GM21576 (cell line): Measurements from ENCODE around the gene TPD52L2.
A peak's percentile ranks its signal among the peaks of the same experiment; 100 is the strongest.

Source experiments
- ATAC-seq: cut with Tn5 transposase; IDR thresholded peaks from one replicate; pipeline ENCODE4 v1.9.1; 2021; ENCODE audit warnings: mild to moderate bottlenecking, moderate library complexity; ENCODE audit not compliant: unreplicated experiment

TPD52L2 gene

DNA sequence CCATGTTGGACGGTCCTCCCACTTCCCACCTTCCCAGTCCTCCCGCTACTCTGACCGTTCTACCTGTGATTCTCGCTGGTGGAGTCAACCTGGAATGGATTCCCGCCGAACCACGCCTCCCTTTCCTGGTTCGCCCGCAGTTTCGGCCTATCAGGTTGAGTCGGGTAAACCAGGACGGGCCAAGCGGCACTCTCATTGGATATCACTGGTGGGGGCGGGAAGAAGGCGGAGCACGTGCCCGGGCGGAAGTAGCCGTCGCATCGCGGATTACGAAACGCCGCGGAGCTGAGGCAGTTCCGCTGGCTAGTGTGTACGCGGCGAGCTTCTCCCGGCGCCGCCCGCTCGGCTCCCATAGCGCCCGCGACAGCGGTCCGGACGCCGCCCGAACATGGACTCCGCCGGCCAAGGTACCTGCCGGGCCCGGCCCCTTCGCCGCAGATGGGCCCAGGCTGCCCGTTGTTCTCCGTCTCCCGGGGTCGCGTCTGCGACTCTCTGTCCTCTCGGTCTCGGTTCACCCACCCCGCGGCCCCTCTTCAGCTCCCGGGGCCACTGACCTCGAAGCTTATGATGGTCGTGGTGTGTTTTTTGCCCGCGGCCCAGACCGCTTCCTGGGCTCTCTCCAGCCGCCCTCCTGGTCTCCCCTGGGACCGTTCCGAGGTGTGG, at the start of gene TPD52L2:
TPD52L2 (plus strand) TSS at position 293 of the 663 bp plus-strand sequence; CDS start at position 389, 96 bp downstream.
- ATAC-seq, result peak; percentile 65

DNA sequence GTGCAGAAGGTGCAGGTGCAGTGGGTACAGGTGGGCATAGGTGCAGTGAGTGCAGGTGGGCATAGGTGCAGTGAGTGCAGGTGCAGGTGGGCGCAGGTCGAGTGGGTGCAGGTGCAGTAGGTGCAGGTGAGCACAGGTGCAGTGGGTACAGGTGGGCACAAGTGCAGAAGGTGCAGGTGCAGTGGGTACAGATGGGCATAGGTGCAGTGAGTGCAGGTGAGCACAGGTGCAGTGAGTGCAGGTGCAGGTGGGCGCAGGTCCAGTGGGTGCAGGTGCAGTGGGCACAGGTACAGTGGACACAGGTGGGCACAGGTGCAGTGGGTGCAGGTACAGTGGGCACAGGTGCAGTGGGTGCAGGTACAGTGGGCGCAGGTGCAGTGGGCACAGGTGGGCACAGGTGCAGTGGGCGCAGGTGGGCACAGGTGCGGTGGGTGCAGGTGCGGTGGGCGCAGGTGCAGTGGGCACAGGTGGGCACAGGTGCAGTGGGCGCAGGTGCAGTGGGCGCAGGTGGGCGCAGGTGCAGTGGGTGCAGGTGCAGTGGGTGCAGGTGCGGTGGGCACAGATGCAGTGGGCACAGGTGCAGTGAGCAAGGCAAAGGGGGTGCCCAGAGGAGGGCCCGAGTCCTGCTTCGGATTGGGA, 49.3 kb upstream of the TPD52L2 start:
- ATAC-seq, result no peak

DNA sequence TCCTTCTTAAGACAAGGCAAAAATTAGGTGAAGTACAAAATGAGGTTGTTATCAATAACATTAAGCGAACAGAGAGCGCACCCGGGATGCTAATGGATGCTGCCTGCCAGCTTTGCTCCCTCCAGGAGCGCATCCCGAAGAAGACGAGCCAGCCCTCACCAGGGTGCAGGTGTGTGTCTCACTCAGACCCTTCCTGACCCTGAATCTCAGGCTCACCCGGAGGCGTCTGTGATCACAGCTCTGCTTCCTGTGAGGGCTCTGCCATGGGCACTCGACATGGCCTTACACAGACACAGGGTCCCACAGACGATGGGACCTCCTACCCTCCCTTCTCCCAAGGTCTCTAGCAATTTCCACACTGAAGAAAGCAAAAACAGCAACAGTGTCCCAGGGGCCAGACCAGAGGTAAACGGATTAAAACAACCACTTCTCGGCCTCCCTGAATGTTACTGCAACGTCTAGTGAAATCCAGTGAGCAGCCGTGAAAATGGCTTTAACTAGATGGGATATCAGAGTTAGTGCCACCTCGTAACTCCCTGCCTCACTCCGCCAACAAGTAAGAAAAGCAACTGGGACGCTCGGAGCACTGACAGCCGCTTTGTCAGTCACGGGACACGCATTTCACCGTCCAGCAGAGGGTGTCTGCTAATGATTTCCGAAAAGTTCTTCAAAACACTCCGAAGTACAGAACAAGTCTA, 45.7 kb upstream of the TPD52L2 start:
- ATAC-seq, result no peak

DNA sequence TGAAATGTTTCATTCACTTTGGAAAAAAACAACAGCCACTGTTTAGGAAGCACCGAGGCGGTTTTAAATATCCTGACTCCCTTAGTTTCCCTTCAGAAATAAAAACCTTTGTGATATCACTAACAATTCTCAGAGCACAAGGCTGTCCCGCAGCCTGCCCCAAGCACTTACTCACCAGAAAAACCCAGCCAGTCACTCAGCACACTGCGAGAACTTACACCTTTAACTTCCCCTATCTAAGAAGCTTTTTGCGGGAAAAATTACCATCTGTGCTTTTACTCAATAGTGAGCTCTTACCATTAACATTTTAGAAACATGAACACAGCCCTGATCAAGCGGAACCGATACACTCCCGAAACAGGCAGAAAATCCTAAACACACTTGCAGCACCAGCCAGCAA, 43.3 kb upstream of the TPD52L2 start:
- ATAC-seq, result no peak

DNA sequence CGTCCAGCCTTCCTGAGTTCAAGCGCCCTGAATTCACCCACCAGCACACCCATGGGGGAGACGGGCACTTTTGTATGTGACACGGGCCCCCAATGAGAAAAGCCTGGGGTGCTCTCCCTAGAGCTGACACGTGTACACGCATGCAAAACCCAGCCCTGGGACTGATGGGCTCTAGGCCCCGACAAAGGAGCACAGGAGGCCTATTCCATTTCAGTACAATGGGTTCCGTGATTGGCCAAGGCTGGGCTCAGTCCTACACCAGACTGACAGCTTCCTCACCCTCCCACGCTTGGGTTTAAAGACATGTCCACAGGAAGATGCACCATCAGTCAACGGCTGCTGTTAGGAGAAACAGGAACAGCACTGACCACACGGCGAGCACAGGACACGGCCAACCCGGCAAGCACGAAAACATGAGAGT, 42.8 kb upstream of the TPD52L2 start:
- no peak for ATAC-seq

DNA sequence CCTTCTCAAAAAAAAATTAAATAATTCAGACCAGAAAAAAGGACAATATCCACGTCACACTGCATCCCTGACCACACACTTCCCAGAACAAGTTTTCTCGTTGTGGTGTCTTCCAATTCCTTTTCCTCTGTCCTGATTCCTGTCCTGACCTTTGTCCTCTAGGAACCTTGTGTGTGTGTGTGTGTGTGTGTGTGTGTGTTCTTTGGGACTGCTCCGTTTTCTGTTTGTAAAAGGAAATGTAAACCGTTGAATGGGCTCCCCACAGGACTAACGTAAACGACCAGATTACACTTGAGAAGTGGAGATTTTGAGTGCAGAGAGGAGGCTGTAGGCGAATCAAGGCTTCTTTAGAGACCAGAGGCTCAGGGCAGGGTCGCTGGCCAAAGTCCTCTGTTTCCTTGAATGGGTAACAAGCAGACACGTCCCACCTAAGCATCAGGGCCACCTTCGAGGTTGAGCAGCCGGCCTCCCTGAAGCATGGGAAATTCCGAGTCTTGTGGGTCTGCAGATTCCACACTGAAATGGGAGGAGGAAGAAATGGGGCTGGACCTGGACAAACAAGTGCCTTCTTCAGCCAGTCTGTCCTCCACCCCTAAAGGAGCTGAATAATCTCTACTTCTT, 41.3 kb upstream of the TPD52L2 start:
- ATAC-seq, result no peak

DNA sequence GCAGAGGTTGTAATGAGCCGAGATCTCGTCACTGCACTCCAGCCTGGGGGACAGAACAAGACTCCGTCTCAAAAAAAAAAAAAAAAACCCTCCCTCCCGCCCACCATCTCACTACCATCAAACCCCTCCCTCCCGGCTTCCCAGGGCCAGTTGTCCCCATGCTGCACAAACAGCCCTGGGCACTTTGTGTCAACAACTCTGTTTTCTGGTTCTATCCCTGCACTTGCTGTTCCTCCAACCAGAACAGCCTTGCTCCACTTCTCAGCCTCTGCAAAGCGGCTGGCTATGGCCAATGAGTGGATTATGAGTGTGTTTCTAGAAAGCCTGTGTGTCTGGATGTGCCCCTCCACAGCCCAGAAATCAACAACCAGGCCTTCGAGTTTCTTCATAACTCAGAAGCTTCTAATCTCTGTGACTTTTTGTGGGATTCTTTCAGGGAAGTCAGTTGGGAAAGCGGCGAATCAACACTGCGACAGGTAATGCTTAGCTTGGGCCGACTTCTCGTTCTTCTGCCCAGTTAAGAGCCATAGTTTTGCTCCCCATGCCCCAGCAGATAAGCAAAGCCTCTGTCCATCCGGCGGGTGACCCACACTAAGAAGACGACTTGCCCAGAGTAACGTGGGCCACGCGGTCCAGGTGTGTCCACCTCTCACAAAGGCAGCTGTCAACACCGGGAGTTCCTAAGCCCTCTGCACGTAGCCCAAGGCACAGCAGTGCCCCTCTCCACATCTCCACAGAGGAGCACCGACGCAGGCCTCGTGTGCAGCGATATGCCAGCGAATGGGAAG, 39.5 kb upstream of the TPD52L2 start:
- ATAC-seq, result no peak

DNA sequence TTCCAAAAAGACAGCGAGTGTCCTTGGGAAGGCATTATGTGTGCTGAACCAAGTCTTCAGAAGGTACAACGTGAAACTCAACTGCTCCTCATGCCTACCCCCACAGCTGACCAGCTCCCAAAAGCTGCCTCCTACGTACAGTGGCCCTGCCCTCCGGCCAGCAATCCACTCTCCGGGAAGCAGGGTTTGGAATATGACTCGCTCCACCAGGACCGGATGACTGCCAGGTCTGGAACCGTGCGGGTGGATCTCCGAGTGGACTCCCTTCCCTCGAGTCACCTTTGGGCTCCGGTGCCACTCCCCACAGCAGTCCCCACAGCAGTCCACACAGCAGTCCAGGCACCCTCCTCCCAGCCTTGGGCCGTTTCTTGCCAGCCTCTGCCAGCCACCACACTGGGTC, 38.3 kb upstream of the TPD52L2 start:
- ATAC-seq, result no peak

DNA sequence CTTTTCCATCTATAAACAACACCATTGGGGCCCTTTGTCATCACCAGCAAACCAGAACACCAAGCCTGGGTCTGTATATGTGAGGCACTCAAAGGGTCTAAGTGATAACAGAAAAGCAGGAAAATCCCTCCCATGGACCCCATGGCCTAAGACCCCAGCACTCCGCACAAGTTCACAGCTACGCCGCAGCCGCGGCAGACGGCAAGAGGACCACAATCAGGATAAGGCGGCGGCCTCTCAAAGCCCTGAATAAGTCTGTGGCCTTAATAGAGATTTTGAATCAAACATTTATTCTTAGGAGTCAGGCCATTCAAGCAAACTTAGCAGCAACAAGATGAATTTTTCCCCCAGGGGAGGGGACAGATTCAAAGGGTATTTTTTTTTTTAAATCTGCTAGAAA, 36.9 kb upstream of the TPD52L2 start:
- no peak for ATAC-seq

DNA sequence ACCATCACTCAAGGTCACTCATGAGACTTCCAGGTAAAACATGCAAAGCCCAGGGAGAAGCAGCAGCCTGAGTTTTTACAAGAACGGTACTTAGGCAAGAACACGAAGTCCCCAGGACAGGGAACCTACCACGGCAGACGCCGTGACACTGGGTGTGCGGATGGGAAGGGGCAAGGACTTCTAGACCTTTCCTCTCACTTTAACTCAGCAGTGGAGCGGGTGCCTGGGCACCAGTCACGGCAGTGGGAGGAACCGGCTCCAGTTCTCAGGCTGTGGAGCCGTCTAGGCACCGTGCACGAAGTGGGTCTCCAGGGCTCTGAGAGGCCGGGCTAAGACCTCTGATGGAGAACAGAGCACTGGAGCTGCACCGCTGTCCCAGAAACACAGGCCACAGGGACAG, 36.5 kb upstream of the TPD52L2 start:
- ATAC-seq, result no peak

DNA sequence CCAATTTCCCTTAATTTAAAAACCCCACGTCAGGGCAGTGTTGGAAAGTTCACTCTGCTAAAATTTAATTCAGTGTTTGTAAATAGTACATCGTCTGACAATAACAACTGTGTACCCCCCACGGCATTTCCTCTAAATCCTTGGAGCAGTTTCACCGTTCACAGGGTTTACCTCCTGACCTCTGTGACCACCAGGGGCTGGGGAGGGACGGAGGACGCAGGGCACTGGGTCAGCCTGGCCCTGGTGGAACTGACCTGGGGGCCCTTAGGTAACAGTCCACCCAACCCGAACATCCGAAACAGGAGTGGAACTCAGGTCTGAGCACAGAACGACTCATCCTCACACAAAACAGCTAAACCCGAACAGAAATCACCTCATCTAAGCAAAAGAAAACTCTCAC, 36.1 kb upstream of the TPD52L2 start:
- ATAC-seq, result no peak

DNA sequence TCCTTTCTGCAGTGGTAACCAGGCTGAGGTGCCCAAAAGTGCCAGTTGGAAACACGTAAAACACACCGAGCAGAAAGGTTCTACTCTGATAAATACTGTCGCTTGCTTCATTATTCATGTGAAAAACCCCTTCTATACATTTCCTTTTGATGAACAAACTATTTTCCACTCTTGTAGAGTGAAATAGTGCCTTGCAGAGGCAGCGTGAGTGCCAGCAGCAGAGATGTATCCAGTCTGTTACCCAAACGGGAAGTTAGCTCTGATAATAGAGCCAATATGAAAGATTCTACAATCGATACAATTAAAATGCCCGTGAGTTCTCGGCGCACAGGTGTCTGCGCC, 35.5 kb upstream of the TPD52L2 start:
- no peak for ATAC-seq

DNA sequence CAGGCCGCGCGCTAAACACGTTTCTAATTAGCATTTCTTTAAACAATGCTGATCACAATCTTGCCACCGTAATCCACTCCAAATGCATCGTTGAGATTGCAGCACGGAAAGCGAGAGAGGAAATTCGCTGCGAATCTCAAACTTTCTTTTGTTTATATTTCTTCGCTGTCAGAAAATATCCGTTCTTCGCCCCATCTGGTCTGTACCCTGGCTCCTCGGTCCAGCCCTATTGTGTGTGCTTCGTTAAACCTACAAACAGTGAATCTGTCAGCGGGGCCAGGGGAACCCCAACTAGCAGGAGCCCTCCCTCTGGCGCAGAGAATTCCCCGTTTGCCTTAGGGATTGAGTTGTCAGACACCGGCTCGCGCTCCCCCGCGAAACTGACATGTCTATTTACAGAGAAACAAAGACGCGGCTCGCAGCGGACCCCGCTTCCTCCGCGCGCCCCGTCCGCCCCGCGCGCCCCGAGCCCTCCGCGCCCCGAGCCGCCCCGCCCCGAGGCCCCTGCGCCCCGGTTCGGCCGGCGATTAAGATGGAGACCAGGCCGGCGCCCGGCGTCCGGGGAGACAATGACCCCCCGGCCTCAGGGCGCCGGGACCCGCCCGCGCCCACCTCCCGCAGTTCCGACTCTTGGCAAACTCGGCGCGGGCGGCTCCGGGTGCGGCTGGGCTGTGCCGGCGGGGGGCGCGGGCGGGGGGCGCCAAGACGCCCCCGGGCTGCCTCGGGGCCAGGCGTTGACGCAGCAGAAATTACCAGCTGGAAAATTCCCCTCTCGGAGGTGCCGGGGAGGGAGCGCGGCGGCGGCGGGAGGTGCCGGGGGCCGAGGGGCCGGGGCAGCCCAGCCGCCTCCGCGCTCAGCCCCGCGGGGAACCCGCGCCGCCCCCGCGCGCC, 34.9 kb upstream of the TPD52L2 start:
- ATAC-seq, result no peak

DNA sequence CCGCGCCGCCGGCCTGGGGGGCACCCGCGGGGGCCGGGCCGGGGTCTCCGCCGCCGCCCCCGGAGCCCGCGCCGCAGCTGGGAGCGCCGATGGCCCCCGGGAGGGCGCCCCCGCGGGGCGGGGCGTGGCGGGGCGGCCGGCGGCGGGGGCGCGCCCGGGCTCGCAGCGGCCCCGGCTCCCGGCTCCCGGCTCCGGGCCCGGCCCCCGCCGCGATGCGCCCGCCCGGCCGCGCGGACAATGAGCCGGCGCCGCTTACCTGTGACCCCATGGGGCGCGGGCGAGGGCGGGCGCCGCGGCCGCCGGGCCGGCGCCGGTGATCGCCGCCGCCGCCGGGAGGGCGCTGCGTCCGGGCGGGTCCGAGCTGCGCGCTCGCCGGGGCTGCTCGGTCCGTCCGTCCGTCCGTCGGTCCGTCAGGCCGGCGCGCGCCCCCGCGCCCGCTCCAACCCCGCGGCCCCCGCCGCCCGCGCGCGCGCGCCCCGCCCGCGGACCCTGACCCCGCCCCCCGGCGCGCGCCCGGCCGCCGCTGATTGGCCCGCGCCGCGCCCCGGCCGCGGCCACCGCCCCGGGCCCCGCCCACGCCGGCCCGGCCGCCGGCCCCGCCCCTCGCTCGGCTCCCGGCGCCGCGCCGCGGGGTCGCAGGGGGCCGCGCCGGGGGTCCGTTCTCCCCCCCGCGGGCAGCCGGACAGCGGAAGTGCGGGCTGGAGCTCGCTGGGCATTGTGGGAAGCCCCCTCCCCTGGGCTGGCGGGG, 34.1 kb upstream of the TPD52L2 start, which contains the start of gene ZBTB46:
ZBTB46 (minus strand) TSS at position 424 of the 748 bp plus-strand sequence. CDS start 40,507 bp downstream, outside the sequence.
- no peak for ATAC-seq

DNA sequence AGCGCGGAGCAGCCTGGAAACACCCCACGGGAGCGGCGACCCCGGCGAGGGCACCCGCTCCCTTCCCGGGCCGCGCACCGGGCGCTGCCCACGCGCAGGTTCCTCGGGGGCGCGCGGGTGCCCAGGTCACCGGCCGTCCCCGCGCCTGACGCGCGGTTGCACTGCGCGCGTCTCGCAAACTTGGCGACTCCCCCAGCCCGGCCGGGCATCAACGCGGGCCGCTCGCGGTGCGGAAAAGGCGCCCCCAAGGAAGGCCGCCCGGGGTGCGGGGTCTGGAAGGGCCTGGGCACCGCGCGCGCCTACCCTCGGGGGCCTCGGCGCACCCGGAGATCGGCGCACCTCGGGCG, 33.5 kb upstream of the TPD52L2 start:
- no peak for ATAC-seq

DNA sequence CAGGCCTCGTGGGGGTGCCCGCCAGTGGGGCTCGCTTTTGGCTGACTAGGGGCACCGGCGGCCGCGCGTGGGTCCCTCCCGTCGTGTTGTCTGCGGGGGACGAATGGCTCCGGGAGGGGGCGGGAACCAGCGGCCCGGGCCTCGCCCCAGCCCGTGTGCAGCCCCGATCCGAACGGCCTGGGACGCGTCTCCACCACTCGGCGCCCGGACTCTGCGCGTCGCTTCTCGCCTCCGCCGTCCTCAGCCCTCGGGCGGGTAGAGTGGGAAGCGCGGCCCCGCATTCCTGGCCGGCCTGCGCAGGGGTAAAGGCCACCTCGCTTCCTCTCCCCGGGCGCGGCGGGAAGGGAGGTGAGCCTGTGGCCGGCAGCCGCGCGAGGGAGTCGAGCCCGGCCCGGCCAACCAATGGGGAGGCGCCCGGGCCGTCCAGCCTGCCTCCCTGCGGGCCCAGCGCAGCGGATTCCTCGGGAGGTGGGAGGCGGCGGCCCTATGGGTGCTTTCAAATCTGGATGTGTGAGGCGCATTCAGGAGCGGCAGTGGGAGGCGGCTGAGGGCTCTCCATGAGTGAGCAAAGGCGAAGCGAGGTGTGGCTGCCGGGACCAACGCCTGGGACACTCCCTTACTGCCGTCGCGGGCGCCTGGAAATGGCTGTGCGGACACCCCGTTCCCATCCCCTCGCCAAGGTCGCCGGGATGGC, 32.9 kb upstream of the TPD52L2 start:
- ATAC-seq, result no peak

DNA sequence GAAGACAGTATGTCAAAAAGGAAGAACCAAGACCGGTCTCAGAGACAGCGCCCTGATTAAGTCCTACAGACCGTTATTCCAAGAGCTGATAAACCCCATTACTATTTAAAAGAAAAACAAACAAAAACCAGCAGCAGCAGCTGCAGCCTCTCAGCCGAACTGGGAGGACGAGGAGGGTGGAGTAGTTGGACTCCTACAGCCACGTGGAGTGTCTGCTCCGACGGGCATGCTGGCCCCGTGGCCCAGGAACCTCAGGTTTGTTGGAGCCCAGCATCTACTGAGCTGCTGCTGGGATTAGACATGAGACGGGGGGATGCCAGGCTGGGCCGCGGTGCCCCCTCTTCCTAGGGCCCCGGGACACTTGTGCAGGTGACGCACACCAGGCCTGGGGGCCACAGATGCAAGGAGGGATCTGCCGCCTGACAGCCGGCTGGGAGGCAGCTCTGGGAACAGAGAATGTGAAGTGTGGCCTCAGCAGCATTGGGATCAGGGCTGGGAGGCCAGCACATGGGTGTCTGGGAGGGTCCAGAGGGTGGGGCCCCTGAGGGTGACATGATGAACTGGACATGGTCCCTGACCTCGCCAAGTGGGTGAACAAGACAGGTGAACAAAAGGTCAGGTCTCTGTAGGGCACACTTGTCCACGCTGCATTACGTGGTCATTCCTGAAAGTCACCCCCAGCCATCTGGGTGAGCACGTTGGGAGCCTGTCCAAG, 31.1 kb upstream of the TPD52L2 start:
- no peak for ATAC-seq

DNA sequence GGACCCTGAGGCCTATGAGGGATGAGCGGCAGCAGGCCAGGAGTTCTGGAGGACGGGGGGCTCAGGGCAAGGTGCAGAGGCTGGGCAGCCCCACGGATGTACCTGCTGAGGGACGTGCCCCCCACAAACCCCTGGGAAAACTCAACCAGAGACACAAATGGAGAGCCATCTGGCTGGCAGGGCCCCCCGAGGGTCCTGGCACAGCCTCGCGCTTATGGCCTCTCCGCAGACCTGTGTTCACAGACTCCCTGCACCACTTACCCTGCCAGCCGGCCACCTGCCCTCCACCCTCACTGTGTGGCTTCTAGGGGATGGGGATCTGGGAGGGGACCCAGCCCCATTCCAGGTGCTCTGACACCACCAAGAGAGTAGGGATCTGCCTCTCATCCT, 30.6 kb upstream of the TPD52L2 start:
- ATAC-seq, result no peak
